Measurements from ENCODE around the gene CARD11.

DNA sequence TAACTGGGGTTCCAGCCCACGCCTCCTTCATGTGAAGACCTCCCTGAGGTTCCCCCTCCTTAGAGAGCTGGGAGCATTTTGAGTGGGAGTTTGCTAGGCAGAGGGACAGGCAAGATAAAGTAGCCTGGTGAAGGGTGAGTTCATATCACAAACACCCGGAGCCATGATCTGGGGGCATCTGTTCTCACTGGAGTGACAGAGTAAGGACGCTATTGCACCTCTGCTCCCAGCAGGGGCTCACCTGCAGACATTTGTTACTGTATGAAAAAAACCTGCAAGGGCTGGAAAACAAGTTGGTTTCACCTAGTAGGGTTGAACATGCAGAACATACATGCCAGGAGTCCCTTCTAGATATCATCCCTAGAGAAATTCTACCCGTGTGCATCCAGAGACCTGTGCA lies 88.4 kb downstream of the CARD11 start:
- TF ChIP-seq CTCF (conservative IDR thresholded peaks at IDR 0.05; ENCODE audit: low read depth in 2 of 2), result no peak
- no peak for TF ChIP-seq EZH2 (IDR thresholded peaks at IDR 0.05; ENCODE audit: low read depth, unreplicated experiment)
- TF ChIP-seq CREB1 (CRISPR knock-in tag; IDR thresholded peaks at IDR 0.05; ENCODE audit: low read depth), result no peak
- no peak for TF ChIP-seq POLR2AphosphoS5 (IDR thresholded peaks at IDR 0.05; ENCODE audit: low read depth)
- no peak for TF ChIP-seq REST (IDR thresholded peaks at IDR 0.05; ENCODE audit: unreplicated experiment)
- TF ChIP-seq JUNB (IDR thresholded peaks at IDR 0.05; ENCODE audit: unreplicated experiment), result no peak
- no peak for TF ChIP-seq EZH2phosphoT487 (IDR thresholded peaks at IDR 0.05; ENCODE audit: unreplicated experiment)
- TF ChIP-seq STAT1 (IDR thresholded peaks at IDR 0.05; ENCODE audit: unreplicated experiment), result no peak
- TF ChIP-seq ZNF114 (CRISPR knock-in tag; IDR thresholded peaks at IDR 0.05), result no peak
- no peak for TF ChIP-seq ETS1 (IDR thresholded peaks at IDR 0.05)
